ENCODE data around the gene IQSEC1. TPM values are rescaled to one million over a fixed set of nuclear protein-coding genes. Genes with fewer than 3 reads are reported as not detected.

The IQSEC1 gene
- total and polyA plus RNA-seq, 2 donors (not counting 3 experiments of a cell fraction or from before 2014, with no cell fraction given), result 5.2 to 18.0 TPM

- ChIA-PET POLR2A (no interaction called here), CTCF (no interaction called here)
- TF ChIP-seq EZH2 (IDR thresholded peaks at IDR 0.05; ENCODE audit: borderline replicate concordance, low read depth, low read length, severe bottlenecking), result no peak
- no peak for TF ChIP-seq GATA2 (IDR thresholded peaks at IDR 0.05; ENCODE audit: insufficient read depth, insufficient read length, low read depth, low read length)
- TF ChIP-seq MYC (IDR thresholded peaks at IDR 0.05; ENCODE audit: low read depth, low read length), result no peak
- TF ChIP-seq, protein P1, sequence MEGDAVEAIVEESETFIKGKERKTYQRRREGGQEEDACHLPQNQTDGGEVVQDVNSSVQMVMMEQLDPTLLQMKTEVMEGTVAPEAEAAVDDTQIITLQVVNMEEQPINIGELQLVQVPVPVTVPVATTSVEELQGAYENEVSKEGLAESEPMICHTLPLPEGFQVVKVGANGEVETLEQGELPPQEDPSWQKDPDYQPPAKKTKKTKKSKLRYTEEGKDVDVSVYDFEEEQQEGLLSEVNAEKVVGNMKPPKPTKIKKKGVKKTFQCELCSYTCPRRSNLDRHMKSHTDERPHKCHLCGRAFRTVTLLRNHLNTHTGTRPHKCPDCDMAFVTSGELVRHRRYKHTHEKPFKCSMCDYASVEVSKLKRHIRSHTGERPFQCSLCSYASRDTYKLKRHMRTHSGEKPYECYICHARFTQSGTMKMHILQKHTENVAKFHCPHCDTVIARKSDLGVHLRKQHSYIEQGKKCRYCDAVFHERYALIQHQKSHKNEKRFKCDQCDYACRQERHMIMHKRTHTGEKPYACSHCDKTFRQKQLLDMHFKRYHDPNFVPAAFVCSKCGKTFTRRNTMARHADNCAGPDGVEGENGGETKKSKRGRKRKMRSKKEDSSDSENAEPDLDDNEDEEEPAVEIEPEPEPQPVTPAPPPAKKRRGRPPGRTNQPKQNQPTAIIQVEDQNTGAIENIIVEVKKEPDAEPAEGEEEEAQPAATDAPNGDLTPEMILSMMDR (IDR thresholded peaks at IDR 0.05; ENCODE audit: extremely low read depth in 1 of 2, insufficient read depth in 1 of 2, low read depth in 1 of 2, low read length in 2 of 2), result no peak
- no peak for TF ChIP-seq FOS (IDR thresholded peaks at IDR 0.05; ENCODE audit: borderline replicate concordance, insufficient read depth, low read length)
- TF ChIP-seq JUN (IDR thresholded peaks at IDR 0.05; ENCODE audit: borderline replicate concordance, insufficient read depth, insufficient read length, low read depth), result no peak
- TF ChIP-seq, protein P2, sequence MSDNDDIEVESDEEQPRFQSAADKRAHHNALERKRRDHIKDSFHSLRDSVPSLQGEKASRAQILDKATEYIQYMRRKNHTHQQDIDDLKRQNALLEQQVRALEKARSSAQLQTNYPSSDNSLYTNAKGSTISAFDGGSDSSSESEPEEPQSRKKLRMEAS (IDR thresholded peaks at IDR 0.05; ENCODE audit: insufficient read depth, insufficient read length), result no peak
- no peak for TF ChIP-seq POLR2A (IDR thresholded peaks at IDR 0.05; ENCODE audit: low read depth, low read length)
- TF ChIP-seq POLR2AphosphoS5 (IDR thresholded peaks at IDR 0.05; ENCODE audit: insufficient read depth, low read depth, low read length), result no peak
- Histone ChIP-seq H3K27me3 (ENCODE audit: control insufficient read depth in 2 of 2, insufficient read depth in 2 of 2, low read length in 2 of 2) (peaks cover 15 to 19% of the 10 kb centered on the region in 2 experiments), H3K36me3 (ENCODE audit: control insufficient read depth in 2 of 2, extremely low read depth in 1 of 2, insufficient read depth in 2 of 2, low read length in 2 of 2) (no peaks in the 10 kb centered on the region), H3K9me1 (replicated peaks; ENCODE audit: control insufficient read depth, extremely low read depth, insufficient read depth, low read length) (no peaks in the 10 kb centered on the region), H3K27ac (ENCODE audit: insufficient read depth, low read depth, low read length) (no peak overlapping the region), H3K9me3 (replicated peaks; ENCODE audit: control insufficient read depth, insufficient read depth, low read length) (no peaks in the 10 kb centered on the region), H2AFZ (ENCODE audit: low read depth, low read length) (no peak overlapping the region), H3K4me1 (ENCODE audit: control insufficient read depth, extremely low read depth, insufficient read depth, low read length) (peaks cover 5% of the 10 kb centered on the region), H3K4me3 (replicated peaks in 1 of 3; ENCODE audit: insufficient read depth in 1 of 3, low read depth in 1 of 3, low read length in 3 of 3) (no peak overlapping the region), H3K79me2 (ENCODE audit: control insufficient read depth, insufficient read depth, low read length) (no peaks in the 10 kb centered on the region), H3K4me2 (ENCODE audit: insufficient read depth, low read length) (no peak overlapping the region), H4K20me1 (replicated peaks; ENCODE audit: control insufficient read depth, extremely low read depth, insufficient read depth, low read length) (no peaks in the 10 kb centered on the region), H3K9ac (replicated peaks; ENCODE audit: extremely low read depth, insufficient read depth, low read length) (no peak overlapping the region)
- dilution Hi-C loops (cut with MboI; ENCODE audit: extremely low pct_ligation_motif_present, low sequenced_read_pairs) (no loop called here), intact Hi-C loops (cut with micrococcal nuclease) (loop anchor here (10.0 kb wide), 1 partner anchor 463 kb away; no protein-coding TSS in a partner anchor)
- DNase-seq (ENCODE audit: low read depth, low spot score) (no peak), FAIRE-seq (no peak)
- BruUV-seq (replicated peaks), result no TSS peak
These were observed 81.8 kb downstream of the IQSEC1 start for GRCh38 chr3:12991481-12991837.
